B cell (primary cell): Measurements from ENCODE around the gene ZNF747. TPM values are rescaled to one million over a fixed set of nuclear protein-coding genes. Genes with fewer than 3 reads are reported as not detected.

ENCODE experiments used
- ATAC-seq: fragments of 200-7000 bp; cut with Tn5 transposase; one replicate; pipeline ENCODE4 v1.10.0; 2021; ENCODE audit warnings: low read depth, mild to moderate bottlenecking, moderate number of reproducible peaks, moderate library complexity
- CTCF ChIA-PET: fragments of 350-600 bp; sonication (Branson Sonifier 250); formaldehyde crosslinking; loops from one replicate; lab custom pipeline; 2021; ENCODE audit warnings: antibody characterized with exemption, inconsistent platforms; lab: Charles Lee
- POLR2A ChIA-PET: fragments of 350-600 bp; sonication (Branson Sonifier 250); formaldehyde crosslinking; loops from one replicate; lab custom pipeline; 2021; ENCODE audit warnings: antibody characterized with exemption; lab: Charles Lee
- DNase-seq: peaks from one replicate; pipeline ENCODE4 v3.0.0; 2013
- H2AFZ ChIP-seq: 2 replicates; pipeline ENCODE4 v1.6.1; 2012; ENCODE audit warnings: mild to moderate bottlenecking, low read depth, low read length; ENCODE audit not compliant: insufficient read depth, poor library complexity, severe bottlenecking
- H3K27ac ChIP-seq, 2 donors: 1 replicate in 1 of 2; 2 replicates in 1 of 2; pipeline ENCODE4 v1.5.1; 2012 to 2013; ENCODE audit warnings: low read length in 2 of 2, mild to moderate bottlenecking in 2 of 2, moderate library complexity in 1 of 2
- H3K27me3 ChIP-seq, 4 experiments: fragments of 200-600 bp in 1 of 4; sonication (generic) in 1 of 4; replicated peaks in 1 of 4; 1 replicate in 2 of 4; 2 replicates in 2 of 4; pipeline versions ENCODE4 v1.6.1 to v1.7.0; 2013 to 2016; ENCODE audit warnings: low read length in 3 of 4, mild to moderate bottlenecking in 2 of 4, mixed read lengths in 1 of 4, moderate library complexity in 1 of 4; ENCODE audit not compliant: insufficient read depth in 4 of 4, control insufficient read depth in 3 of 4; ENCODE audit errors: control extremely low read depth in 1 of 4
- H3K36me3 ChIP-seq, 2 experiments: replicated peaks in 1 of 2; 1 replicate in 1 of 2; 2 replicates in 1 of 2; pipeline versions ENCODE4 v1.6.1 to v1.7.1; 2013; ENCODE audit warnings: low read length in 1 of 2; ENCODE audit not compliant: insufficient read depth in 2 of 2, control insufficient read depth in 1 of 2; ENCODE audit errors: control extremely low read depth in 1 of 2, extremely low read depth in 1 of 2
- H3K4me1 ChIP-seq, 2 donors: fragments of 200-600 bp in 1 of 2; sonication (generic) in 1 of 2; 1 replicate in 1 of 2; 2 replicates in 1 of 2; pipeline versions ENCODE4 v1.5.1 to v1.6.1; 2013 to 2017; ENCODE audit warnings: low read length in 2 of 2; ENCODE audit not compliant: control insufficient read depth in 2 of 2, insufficient read depth in 2 of 2
- H3K4me2 ChIP-seq: replicated peaks from 2 replicates; pipeline ENCODE3; 2012; ENCODE audit warnings: mild to moderate bottlenecking, low read depth, low read length; ENCODE audit not compliant: poor library complexity, severe bottlenecking
- H3K4me3 ChIP-seq, 5 experiments: fragments of 200-600 bp in 1 of 5; sonication (generic) in 1 of 5; 1 replicate in 3 of 5; 2 replicates in 2 of 5; pipeline versions ENCODE4 v1.5.1 to v1.7.0; 2011 to 2016; ENCODE audit warnings: low read length in 4 of 5, mild to moderate bottlenecking in 4 of 5, low read depth in 2 of 5, control low read depth in 1 of 5, moderate library complexity in 1 of 5; ENCODE audit not compliant: insufficient read depth in 1 of 5; ENCODE audit errors: control extremely low read depth in 1 of 5, extremely low read depth in 1 of 5
- H3K79me2 ChIP-seq: fragments of 200-600 bp; sonication (generic); one replicate; pipeline ENCODE4 v1.6.0; 2016; ENCODE audit warnings: low read length; ENCODE audit not compliant: control insufficient read depth, insufficient read depth
- H3K9ac ChIP-seq: fragments of 200-600 bp; sonication (generic); 2 replicates; pipeline ENCODE4 v1.6.1; 2017; ENCODE audit warnings: mild to moderate bottlenecking, low read length, moderate library complexity
- H3K9me3 ChIP-seq, 3 donors: one replicate each; pipeline versions ENCODE4 v1.6.1 to v1.7.1; 2013; ENCODE audit warnings: low read length in 2 of 3; ENCODE audit not compliant: control insufficient read depth in 2 of 3, insufficient read depth in 1 of 3; ENCODE audit errors: control extremely low read depth in 1 of 3
- H4K20me1 ChIP-seq: 2 replicates; pipeline ENCODE4 v1.6.0; 2012; ENCODE audit warnings: mild to moderate bottlenecking, low read length; ENCODE audit not compliant: insufficient read depth, control insufficient read depth, poor library complexity, severe bottlenecking
- H3K27ac Mint-ChIP-seq: one replicate; pipeline ENCODE4 v1.8.0; 2021; ENCODE audit warnings: mixed read lengths
- H3K27me3 Mint-ChIP-seq: one replicate; pipeline ENCODE4 v1.8.0; 2021; ENCODE audit warnings: mixed read lengths
- H3K4me1 Mint-ChIP-seq: one replicate; pipeline ENCODE4 v1.8.0; 2021; ENCODE audit warnings: mixed read lengths
- H3K4me3 Mint-ChIP-seq: one replicate; pipeline ENCODE4 v1.8.0; 2021; ENCODE audit warnings: mixed read lengths
- H3K9me3 Mint-ChIP-seq: one replicate; pipeline ENCODE4 v1.8.0; 2022; ENCODE audit warnings: mixed read lengths; ENCODE audit not compliant: insufficient read depth
- CTCF ChIP-seq: fragments of 200-600 bp; IDR thresholded peaks from one replicate; pipeline ENCODE4 v1.8.0; 2022; ENCODE audit warnings: antibody characterized with exemption, mild to moderate bottlenecking
- EZH2 ChIP-seq: IDR thresholded peaks from 2 replicates; pipeline ENCODE4 v1.6.1; 2012; ENCODE audit warnings: borderline replicate concordance, low read depth, mild to moderate bottlenecking, moderate library complexity, low read length; ENCODE audit not compliant: insufficient read depth, poor library complexity, severe bottlenecking
- WGBS: methylation state at CpG from one replicate; pipeline ENCODE4 v1.1.5; 2013; ENCODE audit warnings: missing lambda C conversion rate; ENCODE audit not compliant: insufficient coverage; 5-methylcytosine and 5-hydroxymethylcytosine counted together
- intact Hi-C: fragments of 100-400 bp; cut with micrococcal nuclease; formaldehyde crosslinking; loops from one replicate; pipeline ENCODE4 v1.10.0; 2022
- polyA plus RNA-seq: library from polyadenylated mRNA; depleted of rRNA; stranded (reverse); fragments of >200 nt; gene quantifications from 2 replicates; pipeline ENCODE4 v1.2.3, GENCODE V29; 2012
- total RNA-seq, 2 donors: library from RNA; stranded (reverse); fragments of 120-200 nt in 1 of 2; gene quantifications; 1 replicate in 1 of 2; 2 replicates in 1 of 2; pipeline versions ENCODE4 v1.2.3 to v1.2.4, GENCODE V29; 2013 to 2022

ZNF747 gene
- total and polyA plus RNA-seq, 2 donors (not counting 1 experiment from before 2014, with no cell fraction given) = 9.7 to 17.3 TPM

- H3K36me3 ChIP-seq = peaks cover 0 to 10% of the 10 kb centered on the region in 2 experiments
- ChIA-PET CTCF (interaction anchor here (1.3 to 1.8 kb wide), 4 partner anchors 10 to 96 kb away, joined by 3 to 10 read pairs (median 4); partner anchors contain the start of genes DCTPP1 and ZNF747), POLR2A (interaction anchor here (1.1 to 2.3 kb wide), 4 partner anchors 9 to 133 kb away, joined by 3 to 12 read pairs (median 4); partner anchors contain the start of genes DCTPP1, FBRS and ZNF747)
- TF ChIP-seq CTCF = no peak
- TF ChIP-seq EZH2 = no peak
- H2AFZ ChIP-seq = peak overlapping the region; percentile 95
- H3K4me2 ChIP-seq = peak overlapping the region; percentile 78
- H3K9me3 Mint-ChIP-seq = no peaks in the 10 kb centered on the region
- H3K27ac ChIP-seq = no peak overlapping the region
- H3K9me3 ChIP-seq = no peaks in the 10 kb centered on the region
- H4K20me1 ChIP-seq = no peaks in the 10 kb centered on the region
- H3K4me1 Mint-ChIP-seq = peaks cover 20% of the 10 kb centered on the region
- DNase-seq = no peak
- peak overlapping the region; percentile 93 for H3K27ac Mint-ChIP-seq
- H3K4me3 ChIP-seq = peak overlapping the region in 4 of 5 experiments; percentile 54 to 86 (median 71)
- H3K4me1 ChIP-seq = peaks cover 13 to 30% of the 10 kb centered on the region in 2 donors
- intact Hi-C loops = loop anchor here (1.0 to 5.0 kb wide), 7 partner anchors 53 to 173 kb away; partner anchors contain the start of genes ITGAL, SRCAP, TBC1D10B and ZNF785
- H3K79me2 ChIP-seq = peaks cover 13% of the 10 kb centered on the region
- H3K4me3 Mint-ChIP-seq = peak overlapping the region; percentile 94
- H3K27me3 ChIP-seq = no peaks in the 10 kb centered on the region
- ATAC-seq = no peak
- peak overlapping the region; percentile 94 for H3K9ac ChIP-seq
- no peaks in the 10 kb centered on the region for H3K27me3 Mint-ChIP-seq
- 51% methylated on average over 4 of the region's 4 CpGs for WGBS
These were observed 8.9 kb downstream of the ZNF747 start for GRCh38 chr16:30525844-30526136.
